Fibroblast of the conjunctiva (primary cell): Measurements from ENCODE around the gene FRMD4A.
A peak's percentile ranks its signal among the peaks of the same experiment; 100 is the strongest.
"Not testable (repeated sequence)": the region's sequence is repeated elsewhere in the genome, so short reads cannot be mapped to it uniquely, and the experiment has no call there.

Source experiments
- DNase-seq: peaks from one replicate; pipeline ENCODE4 v3.0.0-alpha.2; 2010; ENCODE audit warnings: low read depth

The FRMD4A gene

GRCh38 chr10:13949844-13950542 lies 380.7 kb downstream of the FRMD4A start:
- DNase-seq = peak; percentile 62

DNA sequence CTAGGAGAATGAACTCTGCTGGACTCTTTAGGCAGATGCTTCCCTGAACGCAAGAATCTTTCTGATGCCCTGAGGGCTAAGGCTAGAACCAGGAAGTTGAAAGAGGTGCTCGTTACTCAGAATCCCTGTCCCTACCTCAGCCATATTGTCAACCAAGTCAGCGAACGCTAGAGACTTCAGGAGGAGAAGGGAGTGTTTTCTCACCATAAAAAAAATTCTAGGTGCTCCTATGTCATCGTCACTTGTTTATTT lies 384.6 kb downstream of the FRMD4A start:
- no peak for DNase-seq

- DNase-seq = no peak
Measured at GRCh38 chr10:13945390-13946208, 385.1 kb downstream of the FRMD4A start.

DNA sequence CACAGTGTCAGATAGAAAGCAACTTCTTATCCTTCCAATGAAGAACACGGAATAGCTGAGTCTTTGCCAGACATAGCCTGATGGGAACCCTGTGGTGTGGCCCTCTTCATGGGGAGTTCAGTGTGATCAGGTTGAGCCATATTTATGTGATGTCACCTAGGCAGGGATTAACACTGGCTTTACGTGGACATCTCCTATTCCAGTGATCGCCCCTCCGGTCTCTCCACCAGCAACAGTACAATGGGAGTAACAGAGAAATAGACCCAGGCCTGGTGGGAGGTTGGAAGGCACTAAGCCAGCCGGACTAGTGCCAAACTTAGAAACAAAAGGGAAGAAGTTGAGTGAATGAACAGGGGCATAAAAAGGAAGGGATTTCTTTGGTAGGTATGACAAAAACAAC lies 385.9 kb downstream of the FRMD4A start:
- no peak for DNase-seq

DNA sequence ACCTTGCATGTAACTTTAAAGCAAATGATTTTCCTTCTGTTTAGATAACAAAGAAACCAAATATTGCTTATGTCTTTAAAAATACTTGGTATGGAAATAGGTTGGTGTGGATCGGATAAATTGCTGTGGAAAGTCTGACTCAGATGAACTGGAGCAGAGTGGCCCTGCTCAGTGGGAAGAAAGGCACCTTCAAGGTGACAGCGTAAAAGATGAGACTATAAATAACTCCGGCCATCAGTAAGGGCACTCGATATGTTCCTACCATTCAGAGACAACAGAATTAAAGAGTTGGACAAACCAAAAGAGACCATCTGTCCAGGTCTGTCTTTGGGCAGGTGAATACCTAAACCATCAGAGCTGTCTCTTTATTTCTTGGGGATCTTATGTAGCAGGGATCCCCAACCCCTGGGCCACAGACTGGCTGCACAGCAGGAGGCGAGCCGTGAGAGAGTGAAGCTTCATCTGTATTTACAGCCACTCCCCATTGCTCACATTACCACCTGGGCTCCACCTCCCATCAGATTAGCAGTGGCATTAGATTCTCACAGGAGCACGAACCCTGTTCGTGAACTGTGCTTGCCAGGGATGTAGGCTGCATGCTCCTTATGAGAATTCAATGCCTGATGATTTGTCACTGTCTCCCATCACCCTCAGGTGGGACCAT lies 386.9 kb downstream of the FRMD4A start:
- DNase-seq = no peak

GRCh38 chr10:13942035-13942434 lies 388.7 kb downstream of the FRMD4A start:
- DNase-seq = no peak

- DNase-seq = no peak
Measured at GRCh38 chr10:13939391-13939790, 391.3 kb downstream of the FRMD4A start.

- DNase-seq = peak; percentile 21
Measured at GRCh38 chr10:13938950-13939349, 391.8 kb downstream of the FRMD4A start.

DNA sequence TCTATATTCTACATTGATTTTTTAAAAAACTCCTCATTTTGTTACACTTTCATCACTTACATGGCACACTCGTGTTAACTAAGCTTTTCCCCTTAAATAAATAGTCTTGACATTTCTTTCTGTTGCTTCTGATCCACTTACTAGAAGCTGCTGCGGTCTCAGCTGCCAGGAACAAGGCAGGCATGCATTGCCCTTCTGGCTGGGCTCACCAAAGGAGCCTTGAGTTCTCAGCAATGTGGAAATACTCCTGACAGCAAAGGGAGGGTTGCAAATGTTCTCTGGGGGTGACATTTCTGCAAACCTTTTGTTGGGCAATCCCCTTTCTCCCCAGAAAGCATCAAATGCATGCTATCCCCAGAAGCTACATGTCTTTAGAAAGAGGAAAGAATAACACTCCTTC lies 393.9 kb downstream of the FRMD4A start:
- no peak for DNase-seq

GRCh38 chr10:13930120-13930519 lies 400.6 kb downstream of the FRMD4A start:
- no peak for DNase-seq

- DNase-seq = no peak
Measured at GRCh38 chr10:13928451-13928850, 402.3 kb downstream of the FRMD4A start.

GRCh38 chr10:13925971-13926780 lies 404.5 kb downstream of the FRMD4A start:
- DNase-seq = no peak

DNA sequence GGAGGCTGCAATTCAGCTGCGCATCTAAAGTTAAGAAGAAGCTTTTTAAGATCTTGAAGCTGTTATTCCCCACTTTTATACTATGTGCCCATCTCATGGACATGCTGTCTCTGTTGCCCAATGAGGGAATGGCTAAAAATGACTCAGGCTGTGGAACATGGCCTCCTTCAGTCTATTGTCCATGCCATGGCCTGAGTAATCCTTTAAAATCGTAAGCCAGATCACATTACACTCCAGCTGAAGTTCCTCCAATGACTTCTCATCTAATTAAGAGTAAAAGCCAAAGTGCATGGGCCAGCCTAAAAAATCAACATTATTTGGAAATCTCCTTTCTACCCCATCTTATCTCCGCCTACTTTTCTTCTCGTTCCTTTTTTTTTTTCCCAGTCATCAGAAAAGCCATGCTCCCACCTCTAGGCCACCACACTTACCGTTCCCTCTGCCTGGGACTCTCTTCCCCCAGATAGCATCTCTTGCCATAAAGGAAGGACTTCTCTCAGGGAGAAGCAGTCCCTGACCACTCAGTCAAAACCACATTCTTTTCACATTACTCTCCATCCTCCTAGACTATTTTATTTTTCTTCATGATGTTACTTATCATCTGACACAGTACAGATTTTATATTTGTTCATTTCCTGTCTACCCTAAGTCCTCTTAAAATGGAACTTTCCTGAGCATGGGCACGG lies 406.5 kb downstream of the FRMD4A start:
- DNase-seq = peak; percentile 83

GRCh38 chr10:13922586-13922985 lies 408.1 kb downstream of the FRMD4A start:
- no peak for DNase-seq

DNA sequence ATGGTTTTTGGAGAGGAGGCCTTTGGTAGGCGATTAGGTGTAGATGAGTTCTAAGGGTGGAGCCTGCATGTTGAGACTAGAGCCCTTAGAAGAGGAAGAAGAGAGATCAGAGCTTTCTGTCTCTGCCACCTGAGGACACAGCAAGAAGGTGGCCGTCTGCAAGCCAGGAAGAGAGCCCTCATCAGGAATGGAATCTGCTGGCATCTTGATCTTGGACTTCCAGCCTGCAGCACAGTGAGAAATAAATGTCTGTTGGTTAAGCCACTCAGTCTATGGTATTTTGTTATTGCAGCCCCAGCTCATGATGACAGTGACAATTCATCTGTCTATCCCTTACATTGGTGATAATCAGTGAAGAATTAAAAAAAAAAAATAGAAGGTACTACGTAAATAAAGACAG lies 408.8 kb downstream of the FRMD4A start:
- DNase-seq = no peak

GRCh38 chr10:13921131-13921530 lies 409.6 kb downstream of the FRMD4A start:
- not testable (repeated sequence) for DNase-seq

GRCh38 chr10:13920465-13920864 lies 410.3 kb downstream of the FRMD4A start:
- DNase-seq = no peak

- DNase-seq = no peak
Measured at GRCh38 chr10:13920031-13920430, 410.7 kb downstream of the FRMD4A start.

- no peak for DNase-seq
Measured at GRCh38 chr10:13917791-13918190, 412.9 kb downstream of the FRMD4A start.

DNA sequence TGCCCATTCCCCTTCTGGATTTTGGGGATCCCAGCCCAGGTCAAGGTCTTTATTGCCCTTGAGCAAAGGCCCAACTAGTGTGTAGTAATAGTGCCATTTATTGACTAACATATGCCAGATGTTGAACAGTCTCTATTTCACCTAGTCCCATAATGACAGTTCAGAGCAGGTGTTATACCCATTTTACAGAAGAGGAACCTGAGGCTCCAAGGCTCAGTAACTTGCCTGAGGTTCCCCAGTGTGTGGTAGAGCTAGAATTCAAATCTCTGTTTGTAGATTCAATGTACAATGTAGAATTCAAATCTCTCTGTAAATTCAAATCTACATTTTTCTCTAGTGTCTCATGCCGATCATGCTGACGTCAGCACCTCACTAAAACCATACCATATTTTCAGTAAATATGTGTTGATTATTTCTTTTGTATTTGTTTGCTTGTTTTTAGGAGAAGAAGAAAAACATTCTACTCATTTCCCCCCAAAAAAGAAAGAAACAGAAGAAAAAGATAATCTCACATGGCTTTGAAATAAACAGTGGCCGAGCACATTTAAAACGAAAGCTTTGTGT lies 414.3 kb downstream of the FRMD4A start:
- no peak for DNase-seq

DNA sequence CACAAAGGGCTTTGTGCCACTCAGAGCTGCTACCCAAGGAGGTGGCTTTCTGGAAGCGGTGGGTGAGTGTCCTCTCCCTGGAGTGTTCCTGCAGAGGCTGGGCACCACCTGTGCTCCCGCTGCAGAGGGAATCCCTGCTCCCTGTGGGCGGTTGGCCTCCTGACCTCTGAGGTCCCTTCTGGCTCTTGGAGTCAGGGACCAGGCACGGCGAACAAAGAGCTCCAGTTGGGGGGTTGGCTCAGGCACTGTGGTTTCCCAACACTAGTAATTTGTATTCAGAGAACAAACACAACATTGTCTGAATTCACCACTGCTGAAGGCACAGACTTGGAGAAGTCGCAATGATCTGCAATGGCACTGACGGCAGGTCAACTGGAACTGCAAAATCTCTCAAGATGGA lies 415.0 kb downstream of the FRMD4A start:
- DNase-seq = no peak

DNA sequence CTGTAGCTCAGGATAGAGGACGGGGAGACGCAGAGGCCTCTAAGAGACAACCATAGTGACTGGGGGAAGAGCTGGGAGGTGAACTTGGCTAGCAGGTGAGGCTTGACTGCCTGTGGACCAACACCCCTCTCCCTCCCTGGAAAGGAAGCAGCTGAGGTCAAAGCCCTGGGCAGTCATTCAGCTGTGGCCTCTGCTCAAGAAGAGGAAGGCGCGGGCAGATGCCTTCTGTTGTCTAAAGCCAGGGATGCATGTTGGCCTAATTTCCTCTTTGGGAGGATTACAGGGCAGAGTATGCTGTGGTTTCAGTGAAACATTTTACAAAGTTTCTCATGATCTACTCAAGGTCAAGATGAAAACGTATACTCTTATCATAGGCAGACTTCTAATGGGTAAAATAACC lies 416.8 kb downstream of the FRMD4A start:
- DNase-seq = no peak
